ENCODE data around the gene NAA16.

GRCh38 chr13:41345165-41345913, 34.3 kb downstream of the NAA16 start:
- no peak for TF ChIP-seq CTCF (IDR thresholded peaks at IDR 0.05; ENCODE audit: insufficient read depth, low read length)
- no peak for TF ChIP-seq REST (IDR thresholded peaks at IDR 0.05; ENCODE audit: insufficient replicate concordance, low read depth)
- no peak for TF ChIP-seq GABPA (IDR thresholded peaks at IDR 0.05; ENCODE audit: low read depth)
